IPS-15b (cell line): ENCODE data around the gene IAH1.

Experiments
- H3K27me3 ChIP-seq: one replicate; pipeline ENCODE4 v1.6.1; 2013; ENCODE audit warnings: low read length; ENCODE audit not compliant: control insufficient read depth, insufficient read depth
- H3K36me3 ChIP-seq: one replicate; pipeline ENCODE4 v1.6.1; 2013; ENCODE audit warnings: low read length; ENCODE audit not compliant: control insufficient read depth, insufficient read depth
- H3K4me1 ChIP-seq: one replicate; pipeline ENCODE4 v1.6.1; 2013; ENCODE audit warnings: mild to moderate bottlenecking, low read length; ENCODE audit not compliant: control insufficient read depth, insufficient read depth
- H3K4me3 ChIP-seq: one replicate; pipeline ENCODE4 v1.5.1; 2013; ENCODE audit warnings: low read depth, low read length
- H3K9ac ChIP-seq: one replicate; pipeline ENCODE4 v1.6.1; 2013; ENCODE audit warnings: low read depth, mild to moderate bottlenecking, low read length
- H3K9me3 ChIP-seq: one replicate; pipeline ENCODE4 v1.6.1; 2013; ENCODE audit warnings: mild to moderate bottlenecking, low read length; ENCODE audit not compliant: control insufficient read depth, insufficient read depth

Gene IAH1

DNA sequence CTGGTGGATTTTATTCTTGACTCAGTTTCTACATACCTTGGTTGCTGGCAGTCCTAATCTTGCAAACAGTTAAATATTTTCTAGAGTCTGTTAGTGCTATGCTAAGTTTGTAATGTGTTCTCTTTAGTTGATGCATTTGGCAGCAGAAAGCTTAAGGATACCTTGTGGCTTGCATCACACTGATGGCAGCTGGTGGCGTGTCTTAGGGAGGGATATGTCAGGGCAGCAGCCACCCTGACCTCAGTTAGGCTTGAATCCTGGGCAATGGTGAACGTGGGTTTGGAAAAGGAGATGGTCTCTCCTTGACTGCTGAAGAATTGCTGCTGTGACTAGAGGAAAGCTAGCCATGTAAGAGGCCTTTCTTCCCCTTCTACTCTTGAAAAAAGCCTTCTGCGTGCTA lies 4.2 kb downstream of the IAH1 start:
- Histone ChIP-seq H3K36me3 (peaks cover 1% of the 10 kb centered on the region), H3K9me3 (no peaks in the 10 kb centered on the region), H3K4me1 (peaks cover 7% of the 10 kb centered on the region), H3K4me3 (no peak overlapping the region), H3K27me3 (peaks cover 3% of the 10 kb centered on the region), H3K9ac (no peak overlapping the region)

DNA sequence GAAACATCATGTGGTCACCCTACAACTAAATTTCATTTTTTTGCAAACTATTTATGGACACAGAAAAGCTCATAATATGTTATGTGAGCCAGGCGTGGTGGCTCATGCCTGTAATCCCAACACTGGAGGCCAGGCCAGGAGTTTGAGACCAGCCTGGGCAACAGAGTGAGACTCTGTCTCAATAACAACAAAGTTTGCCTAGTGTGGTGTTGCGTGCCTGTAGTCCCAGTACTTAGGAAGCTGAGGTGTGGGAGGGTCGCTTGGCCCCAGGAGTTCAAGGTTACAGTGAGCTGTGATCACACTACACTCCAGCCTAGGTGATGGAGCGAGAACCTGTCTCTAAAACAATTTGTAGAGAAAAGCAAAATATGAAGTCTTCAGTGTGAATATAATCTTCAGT lies 5.8 kb downstream of the IAH1 start:
- H3K9ac ChIP-seq: no peak overlapping the region
- H3K4me3 ChIP-seq: no peak overlapping the region
- peaks cover 7% of the 10 kb centered on the region for H3K4me1 ChIP-seq
- H3K36me3 ChIP-seq: peaks cover 10% of the 10 kb centered on the region
- H3K9me3 ChIP-seq: no peaks in the 10 kb centered on the region
- peaks cover 1% of the 10 kb centered on the region for H3K27me3 ChIP-seq

DNA sequence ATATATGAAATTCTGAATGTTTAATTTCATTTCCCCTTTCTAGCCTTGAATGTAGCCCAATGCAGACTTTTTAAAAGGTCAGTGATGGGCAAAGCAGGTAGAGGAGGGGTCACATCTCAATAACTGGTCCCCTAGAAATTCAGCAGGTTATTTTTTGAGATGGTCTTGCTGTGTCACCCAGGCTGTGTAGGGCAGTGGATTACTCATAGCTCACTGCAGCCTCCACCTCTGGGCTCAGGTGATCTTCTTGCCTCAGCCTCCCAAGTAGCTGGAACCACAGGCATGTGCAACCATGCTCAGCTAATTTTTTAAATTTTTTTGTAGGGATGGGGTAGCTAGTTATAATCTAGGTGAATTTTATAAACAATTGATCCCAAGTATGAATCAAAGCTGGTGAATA lies 8.8 kb downstream of the IAH1 start:
- H3K9me3 ChIP-seq: no peaks in the 10 kb centered on the region
- no peak overlapping the region for H3K4me3 ChIP-seq
- no peak overlapping the region for H3K9ac ChIP-seq
- H3K4me1 ChIP-seq: no peaks in the 10 kb centered on the region
- no peaks in the 10 kb centered on the region for H3K27me3 ChIP-seq
- peaks cover 18% of the 10 kb centered on the region for H3K36me3 ChIP-seq

DNA sequence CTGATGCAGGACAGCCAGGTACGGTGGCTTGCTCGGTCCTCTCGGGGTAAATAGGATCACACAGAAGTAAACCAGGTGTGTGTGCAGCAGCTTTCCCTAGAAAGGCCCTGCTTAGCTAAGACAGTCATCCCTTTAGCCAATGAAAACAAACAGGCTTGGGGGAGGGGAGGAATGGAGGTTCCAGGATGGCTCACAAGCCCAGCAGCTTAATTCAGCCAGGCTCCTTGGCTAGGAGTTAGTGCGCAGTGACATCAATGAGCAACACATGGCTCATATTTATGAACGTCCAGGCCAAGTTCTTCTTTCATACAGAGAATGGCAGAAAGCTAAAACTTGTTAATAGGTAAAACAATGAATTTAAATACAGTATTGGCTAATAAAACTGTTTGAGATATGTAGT lies 10.2 kb downstream of the IAH1 start:
- H3K36me3 ChIP-seq: peaks cover 21% of the 10 kb centered on the region
- H3K9ac ChIP-seq: no peak overlapping the region
- no peaks in the 10 kb centered on the region for H3K9me3 ChIP-seq
- no peaks in the 10 kb centered on the region for H3K4me1 ChIP-seq
- H3K4me3 ChIP-seq: no peak overlapping the region
- no peaks in the 10 kb centered on the region for H3K27me3 ChIP-seq

DNA sequence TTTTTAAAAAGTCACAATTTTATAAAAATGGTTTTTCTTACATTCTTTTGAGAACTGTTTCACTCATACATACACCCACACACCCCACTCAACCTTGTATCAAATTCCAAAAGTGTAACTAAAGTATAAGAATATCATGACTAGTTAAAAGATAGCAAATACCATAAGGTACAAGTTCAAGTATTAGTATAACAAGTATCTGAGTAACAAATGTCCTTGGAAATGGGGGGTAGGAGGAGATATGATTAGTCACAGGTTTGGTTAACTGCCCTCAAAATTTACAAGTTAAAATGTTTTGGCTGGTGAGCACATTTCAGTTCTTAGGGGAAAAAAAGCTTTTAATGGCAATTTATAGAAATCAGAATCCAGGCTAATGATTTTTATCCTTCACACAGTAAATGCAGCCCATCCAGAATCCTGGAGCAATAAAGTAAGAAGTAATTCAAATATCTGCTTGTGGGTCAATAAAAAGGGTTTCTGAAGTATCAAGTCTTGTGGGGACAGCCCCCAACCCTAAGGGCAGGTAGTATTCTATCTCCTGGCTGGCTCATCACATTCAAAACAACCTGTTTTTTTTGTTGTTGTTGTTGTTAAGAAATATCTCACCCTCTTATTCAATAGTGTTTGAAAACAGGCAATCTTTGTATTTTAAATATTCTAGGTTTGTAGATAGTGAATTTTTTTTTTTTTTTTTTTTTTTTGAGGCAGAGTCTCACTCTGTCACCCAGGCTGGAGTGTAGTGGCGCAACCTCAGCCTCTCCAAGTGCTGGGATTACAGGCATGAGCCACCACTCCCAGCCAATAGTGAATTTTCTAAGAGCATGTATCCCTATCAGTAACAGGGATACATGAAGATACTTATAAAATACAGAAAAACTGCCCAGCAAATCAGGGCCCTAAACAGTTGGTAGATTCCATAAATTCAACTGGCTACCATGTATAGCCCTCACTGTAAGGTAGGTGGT lies 14.5 kb downstream of the IAH1 start:
- Histone ChIP-seq H3K9ac (no peak overlapping the region), H3K4me1 (no peaks in the 10 kb centered on the region), H3K4me3 (no peak overlapping the region), H3K27me3 (no peaks in the 10 kb centered on the region), H3K36me3 (peaks cover 37% of the 10 kb centered on the region), H3K9me3 (no peaks in the 10 kb centered on the region)

DNA sequence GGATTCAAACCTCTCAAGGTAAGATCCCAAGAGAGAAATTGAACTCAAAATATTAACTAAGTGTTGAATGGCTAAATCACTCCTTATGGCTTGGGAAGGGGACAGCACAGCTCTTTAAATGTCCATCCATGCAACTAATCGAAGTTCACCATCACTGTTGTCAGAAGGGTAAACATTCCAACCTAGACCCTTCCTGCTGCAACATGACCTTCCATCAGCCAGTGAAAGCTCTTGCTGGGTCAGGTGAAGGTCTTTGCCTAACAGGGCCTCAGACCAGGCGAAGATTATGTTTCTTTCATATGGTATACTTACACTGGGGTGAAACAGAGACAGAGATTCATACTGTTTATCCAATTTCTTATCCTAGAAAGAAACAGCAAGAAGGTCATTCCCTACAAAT lies 16.4 kb downstream of the IAH1 start:
- Histone ChIP-seq H3K27me3 (no peaks in the 10 kb centered on the region), H3K9ac (no peak overlapping the region), H3K4me1 (no peaks in the 10 kb centered on the region), H3K4me3 (no peak overlapping the region), H3K9me3 (no peaks in the 10 kb centered on the region), H3K36me3 (peaks cover 32% of the 10 kb centered on the region)

DNA sequence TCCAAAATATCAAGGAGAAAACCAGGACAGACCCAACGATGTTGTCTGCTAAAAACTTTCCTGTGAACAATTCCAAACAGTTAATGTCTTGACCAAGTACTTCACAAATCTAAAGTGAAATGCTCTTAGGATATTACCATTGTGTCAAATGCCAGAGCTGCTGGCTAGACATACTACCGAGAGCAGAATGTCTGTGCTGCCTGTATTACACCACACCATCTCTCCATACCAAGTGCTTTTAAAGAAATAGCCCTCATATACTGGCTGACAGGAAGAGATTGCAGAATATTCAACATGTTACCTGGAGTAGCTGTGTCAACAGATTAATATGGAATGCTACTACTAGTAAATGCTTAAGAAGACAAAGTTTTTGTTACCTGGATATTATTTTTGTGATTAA lies 18.6 kb downstream of the IAH1 start:
- H3K9ac ChIP-seq: no peak overlapping the region
- no peaks in the 10 kb centered on the region for H3K27me3 ChIP-seq
- no peaks in the 10 kb centered on the region for H3K4me1 ChIP-seq
- no peak overlapping the region for H3K4me3 ChIP-seq
- no peaks in the 10 kb centered on the region for H3K9me3 ChIP-seq
- H3K36me3 ChIP-seq: peaks cover 32% of the 10 kb centered on the region

DNA sequence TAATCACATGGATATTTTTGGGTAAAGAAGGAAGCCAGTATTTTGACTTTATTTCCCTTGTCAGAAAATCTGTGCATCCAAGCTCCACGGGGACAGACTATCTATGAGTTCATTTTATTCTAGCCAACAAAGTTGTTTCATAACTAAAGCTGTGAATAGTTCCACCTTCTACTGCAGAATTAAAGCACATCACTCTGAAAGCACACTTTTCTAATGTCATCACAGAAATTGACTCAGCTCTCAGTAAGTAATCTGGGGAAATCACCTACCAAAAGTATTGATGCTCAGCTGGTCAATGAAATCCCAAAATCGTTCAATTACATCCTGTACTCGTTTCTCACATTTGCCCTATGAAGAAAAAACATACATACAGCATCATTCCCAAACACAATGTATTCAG lies 19.1 kb downstream of the IAH1 start:
- Histone ChIP-seq H3K27me3 (no peaks in the 10 kb centered on the region), H3K36me3 (peaks cover 31% of the 10 kb centered on the region), H3K4me1 (no peaks in the 10 kb centered on the region), H3K9ac (no peak overlapping the region), H3K9me3 (no peaks in the 10 kb centered on the region), H3K4me3 (no peak overlapping the region)

DNA sequence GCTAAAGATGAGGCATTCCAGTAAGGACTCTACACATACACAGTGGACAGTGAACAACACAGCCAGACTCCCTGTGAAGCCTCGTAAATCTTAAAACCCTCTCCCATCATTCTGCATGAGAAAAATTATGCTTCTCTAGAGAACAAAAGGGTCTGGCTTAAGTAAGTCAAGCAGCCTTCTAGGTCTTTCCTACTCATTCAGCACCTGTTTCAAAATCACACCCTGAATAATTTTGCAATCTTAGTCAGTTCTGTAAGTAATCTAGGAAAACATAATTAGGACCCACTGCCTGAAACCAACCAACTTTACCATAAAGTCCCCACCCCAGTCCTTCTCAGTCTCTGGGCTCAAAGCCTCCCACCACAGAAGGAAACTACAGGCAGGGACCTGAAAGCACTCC lies 19.7 kb downstream of the IAH1 start:
- Histone ChIP-seq H3K9ac (no peak overlapping the region), H3K9me3 (no peaks in the 10 kb centered on the region), H3K4me1 (no peaks in the 10 kb centered on the region), H3K36me3 (peaks cover 31% of the 10 kb centered on the region), H3K4me3 (no peak overlapping the region), H3K27me3 (no peaks in the 10 kb centered on the region)

DNA sequence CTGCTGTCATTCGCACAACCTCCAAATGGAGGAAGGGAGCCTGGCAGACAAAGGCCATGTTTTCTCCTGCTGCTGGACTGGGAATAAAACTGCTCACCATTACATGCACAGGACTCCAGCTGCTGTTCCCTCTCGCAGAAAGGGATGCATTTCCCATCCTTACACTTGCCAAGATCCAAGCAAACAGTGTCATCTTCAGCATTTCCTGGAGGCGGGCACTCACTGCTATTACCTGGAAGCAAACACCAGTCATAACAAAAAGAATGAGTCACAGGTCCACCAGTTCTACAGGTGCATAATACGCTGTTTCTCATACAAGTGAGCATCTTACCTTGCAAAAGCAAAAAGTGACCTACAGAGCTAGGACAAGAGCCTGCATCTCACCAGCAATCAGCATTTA lies 22.7 kb downstream of the IAH1 start:
- no peak overlapping the region for H3K9ac ChIP-seq
- H3K4me3 ChIP-seq: no peak overlapping the region
- H3K9me3 ChIP-seq: no peaks in the 10 kb centered on the region
- no peaks in the 10 kb centered on the region for H3K4me1 ChIP-seq
- H3K36me3 ChIP-seq: peaks cover 11% of the 10 kb centered on the region
- H3K27me3 ChIP-seq: no peaks in the 10 kb centered on the region

DNA sequence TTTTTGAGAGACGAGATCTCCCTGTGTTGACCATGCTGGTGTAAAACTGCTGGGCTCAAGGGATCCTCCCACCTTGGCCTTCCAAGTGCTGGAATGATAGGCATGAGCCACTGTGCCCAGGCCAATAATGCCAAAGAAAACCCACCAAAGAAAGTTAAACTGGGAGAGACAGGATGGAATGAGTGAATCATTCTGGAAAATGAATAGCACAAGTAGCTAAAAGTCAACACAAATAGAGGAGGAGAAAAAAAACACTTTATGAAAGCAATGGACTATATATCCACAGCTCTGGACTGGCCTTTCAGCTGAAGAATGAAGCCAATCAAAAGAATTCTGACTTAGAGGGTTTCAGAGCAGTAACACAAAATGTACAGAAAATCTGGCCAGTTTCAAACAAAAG lies 23.9 kb downstream of the IAH1 start:
- H3K9me3 ChIP-seq: no peaks in the 10 kb centered on the region
- H3K36me3 ChIP-seq: peaks cover 7% of the 10 kb centered on the region
- H3K9ac ChIP-seq: no peak overlapping the region
- no peak overlapping the region for H3K4me3 ChIP-seq
- no peaks in the 10 kb centered on the region for H3K27me3 ChIP-seq
- no peaks in the 10 kb centered on the region for H3K4me1 ChIP-seq

DNA sequence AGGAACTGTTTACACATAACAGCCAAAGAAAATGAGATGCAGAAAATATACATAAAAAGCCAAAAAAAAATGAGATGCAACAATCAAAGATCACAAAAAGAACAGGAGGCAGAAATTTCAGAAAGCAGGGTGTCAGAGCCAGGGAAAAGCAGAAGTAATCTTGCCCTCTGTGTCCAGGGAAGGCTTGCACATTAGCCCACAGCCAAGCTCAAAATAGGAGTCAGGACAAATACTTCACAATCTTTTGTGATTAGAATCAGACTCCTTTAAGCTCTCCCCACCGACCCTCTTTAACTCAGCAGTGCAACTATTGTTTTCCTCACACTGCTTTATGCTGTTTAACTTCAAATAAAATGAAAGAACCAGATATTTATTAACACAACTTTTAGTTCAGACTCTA lies 34.6 kb downstream of the IAH1 start:
- peaks cover 7% of the 10 kb centered on the region for H3K36me3 ChIP-seq
- H3K9me3 ChIP-seq: no peaks in the 10 kb centered on the region
- no peak overlapping the region for H3K4me3 ChIP-seq
- no peaks in the 10 kb centered on the region for H3K4me1 ChIP-seq
- no peak overlapping the region for H3K9ac ChIP-seq
- H3K27me3 ChIP-seq: no peaks in the 10 kb centered on the region
